ENCODE measurements around the gene STOML1.

GRCh38 chr15:74039656-74040010 lies 47.5 kb upstream of the STOML1 start:
- no peak for TF ChIP-seq EZH2phosphoT487 (IDR thresholded peaks at IDR 0.05; ENCODE audit: borderline replicate concordance)
- TF ChIP-seq CTCF (conservative IDR thresholded peaks at IDR 0.05; ENCODE audit: low read length): no peak
